Omental fat pad (tissue), 4 donors: ENCODE data around the gene CSF1. TPM values are rescaled to one million over a fixed set of nuclear protein-coding genes. Genes with fewer than 3 reads are reported as not detected.

Source experiments
- ATAC-seq: fragments of 150-250 bp; one replicate; pipeline ENCODE4 v1.9.1; 2016; ENCODE audit warnings: mild to moderate bottlenecking, moderate library complexity; ENCODE audit not compliant: low FRiP score
- DNase-seq: peaks from one replicate; pipeline ENCODE4 v3.0.0-alpha.2; 2019; ENCODE audit warnings: low spot score
- CTCF ChIP-seq, 3 donors: fragments of 450-650 bp; IDR thresholded peaks; one replicate each; pipeline ENCODE4 v1.5.1; 2016 to 2017; ENCODE audit warnings: antibody characterized with exemption in 3 of 3, mild to moderate bottlenecking in 3 of 3, moderate library complexity in 2 of 3
- total RNA-seq, 4 donors: library from RNA; depleted of rRNA; stranded (reverse); fragments of >200 nt; gene quantifications; one replicate each; pipeline ENCODE4 v1.1.0, GENCODE V29; 2016

The CSF1 gene
- total RNA-seq, 4 donors from 2014 or later = 103 to 158 (median 118) TPM

GRCh38 chr1:109895720-109896504, 14.7 kb upstream of the CSF1 start:
- ATAC-seq (peak; percentile 16), DNase-seq (no peak)
- no peak for TF ChIP-seq CTCF (IDR thresholded peaks at IDR 0.05)

GRCh38 chr1:109896681-109897080, 14.0 kb upstream of the CSF1 start:
- ATAC-seq (no peak), DNase-seq (no peak)
- no peak for TF ChIP-seq CTCF (IDR thresholded peaks at IDR 0.05)

GRCh38 chr1:109897259-109897955, 13.2 kb upstream of the CSF1 start:
- TF ChIP-seq CTCF (IDR thresholded peaks at IDR 0.05) = no peak
- DNase-seq (no peak), ATAC-seq (no peak)

- TF ChIP-seq CTCF (IDR thresholded peaks at IDR 0.05) = no peak
- no peak for ATAC-seq
- no peak for DNase-seq
Observed at GRCh38 chr1:109898842-109899241, 11.8 kb upstream of the CSF1 start.

GRCh38 chr1:109901141-109901523, 9.5 kb upstream of the CSF1 start:
- no peak for TF ChIP-seq CTCF (IDR thresholded peaks at IDR 0.05)
- no peak for ATAC-seq
- DNase-seq = no peak

GRCh38 chr1:109901524-109902145, 9.0 kb upstream of the CSF1 start:
- ATAC-seq (no peak), DNase-seq (no peak)
- TF ChIP-seq CTCF (IDR thresholded peaks at IDR 0.05) = no peak
